NCI-H82 treated with DMSO at 0.1 percent for 48 hours (cell line): Measurements from ENCODE around the gene POPDC2.

Experiments used
- DNase-seq: peaks from one replicate; lab custom pipeline; 2025; ENCODE audit not compliant: unreplicated experiment; lab: John Stamatoyannopoulos, UW

POPDC2 gene

GRCh38 chr3:119672776-119673175, 12.4 kb upstream of the POPDC2 start:
- no peak for DNase-seq

- no peak for DNase-seq
Observed at GRCh38 chr3:119669906-119670570, 9.6 kb upstream of the POPDC2 start.

- no peak for DNase-seq
Observed at GRCh38 chr3:119665954-119666559, 5.7 kb upstream of the POPDC2 start.

GRCh38 chr3:119664850-119665379, 4.5 kb upstream of the POPDC2 start:
- DNase-seq: no peak

- no peak for DNase-seq
Observed at GRCh38 chr3:119664370-119664769, 4.0 kb upstream of the POPDC2 start.

GRCh38 chr3:119663885-119664284, 3.5 kb upstream of the POPDC2 start:
- DNase-seq: no peak

GRCh38 chr3:119662604-119663373, 2.4 kb upstream of the POPDC2 start:
- DNase-seq: no peak

- DNase-seq: no peak
Observed at GRCh38 chr3:119659606-119660291, 640 bp downstream of the POPDC2 start.

GRCh38 chr3:119658994-119659393, 1.4 kb downstream of the POPDC2 start:
- DNase-seq: no peak

GRCh38 chr3:119657887-119658702, 2.3 kb downstream of the POPDC2 start:
- DNase-seq: no peak

GRCh38 chr3:119653876-119654275, 6.5 kb downstream of the POPDC2 start:
- no peak for DNase-seq

- DNase-seq: no peak
Observed at GRCh38 chr3:119652306-119653033, 7.9 kb downstream of the POPDC2 start.

- no peak for DNase-seq
Observed at GRCh38 chr3:119649761-119650160, 10.6 kb downstream of the POPDC2 start.

GRCh38 chr3:119647843-119648575, 12.4 kb downstream of the POPDC2 start:
- no peak for DNase-seq

- no peak for DNase-seq
Observed at GRCh38 chr3:119647171-119647570, 13.2 kb downstream of the POPDC2 start.

- DNase-seq: no peak
Observed at GRCh38 chr3:119645813-119646212, 14.6 kb downstream of the POPDC2 start.

- no peak for DNase-seq
Observed at GRCh38 chr3:119644481-119644880, 15.9 kb downstream of the POPDC2 start.

GRCh38 chr3:119643528-119643927, 16.9 kb downstream of the POPDC2 start:
- DNase-seq: no peak
